ENCODE data around the gene NR4A3.
A peak's percentile ranks its signal among the peaks of the same experiment; 100 is the strongest.

DNA sequence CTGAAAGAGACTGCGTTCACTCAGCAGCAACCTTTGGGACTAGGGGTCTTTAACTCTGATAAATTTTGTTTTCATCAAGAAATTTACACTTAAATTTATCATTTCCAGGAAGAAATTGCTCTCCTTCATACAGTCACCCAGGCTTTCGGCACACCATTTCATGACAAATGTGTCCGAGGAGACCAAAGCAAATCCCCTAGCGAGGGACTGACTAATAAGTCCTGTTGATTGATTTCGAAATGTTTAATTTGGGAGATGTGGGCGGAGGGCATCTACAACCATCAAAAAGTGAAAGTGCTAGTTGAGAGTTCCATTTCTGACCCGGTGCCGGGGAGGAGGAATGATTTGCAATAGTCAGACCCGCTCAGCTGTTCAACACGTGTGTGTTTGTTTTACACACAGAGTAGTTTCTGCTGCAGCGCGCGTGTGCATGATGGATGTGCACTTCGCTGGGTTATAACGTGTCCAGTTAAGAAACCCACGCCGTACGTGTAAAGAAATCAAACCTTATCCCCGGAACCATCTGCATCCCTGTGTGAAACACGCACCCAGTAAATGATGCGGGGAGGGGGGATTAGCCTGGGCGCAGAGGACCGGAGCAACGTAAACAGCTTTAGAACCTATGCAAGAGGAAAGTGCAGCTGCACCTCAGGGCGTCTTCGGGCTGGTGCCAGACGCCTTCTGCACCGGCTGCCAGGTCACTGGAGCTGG is 845 bp upstream of the NR4A3 start:
- TF ChIP-seq L3MBTL2 (conservative IDR thresholded peaks at IDR 0.05) (peak; percentile 49; the same call in 1 of the 2 replicates), PKNOX1 (IDR thresholded peaks at IDR 0.05) (no peak; the same call in 1 of the 2 replicates), ELF4 (IDR thresholded peaks at IDR 0.05) (no peak), FOXM1 (IDR thresholded peaks at IDR 0.05; ENCODE audit: borderline replicate concordance) (no peak), BHLHE40 (IDR thresholded peaks at IDR 0.05; ENCODE audit: borderline replicate concordance) (no peak), HDGF (IDR thresholded peaks at IDR 0.05; ENCODE audit: borderline replicate concordance) (no peak)

Measured in HEK293T (cell line).